IMR-90 (cell line): ENCODE measurements around the gene PLA2G2C. TPM values are rescaled to one million over a fixed set of nuclear protein-coding genes. Genes with fewer than 3 reads are reported as not detected.
A peak's percentile ranks its signal among the peaks of the same experiment; 100 is the strongest.

ENCODE experiments used
- ATAC-seq: fragments of 200-7000 bp; cut with Tn5 transposase; 2 replicates; pipeline ENCODE4 v1.9.1; 2020; ENCODE audit warnings: low read depth, mild to moderate bottlenecking, moderate library complexity
- BruUV-seq: library from RNA; stranded (reverse); fragments of 400-500 nt; replicated peaks from 2 replicates; lab custom pipeline; 2021; lab: Mats Ljungman, UMichigan
- CTCF ChIA-PET: fragments of 300-600 bp; formaldehyde crosslinking; extraction: SDS; loops from one replicate; lab custom pipeline; 2021; ENCODE audit warnings: antibody characterized with exemption; lab: Yijun Ruan, JAX
- POLR2A ChIA-PET: fragments of 300-600 bp; sonication (Branson Sonifier 250); formaldehyde crosslinking; loops from one replicate; lab custom pipeline; 2022; ENCODE audit warnings: antibody characterized with exemption; ENCODE audit not compliant: unreplicated experiment; lab: Charles Lee
- DNase-seq: peaks from one replicate; pipeline ENCODE4 v3.0.0; 2013
- H2AFZ ChIP-seq: replicated peaks from 2 replicates; pipeline ENCODE3; 2013; ENCODE audit warnings: low read length, mild to moderate bottlenecking; ENCODE audit not compliant: poor library complexity
- H2AK5ac ChIP-seq: 2 replicates; pipeline ENCODE4 v1.6.1; 2013; ENCODE audit warnings: low read depth, low read length, inconsistent platforms
- H2AK9ac ChIP-seq: replicated peaks from 2 replicates; pipeline ENCODE3; 2013; ENCODE audit warnings: mild to moderate bottlenecking, low read depth, low read length, moderate library complexity; ENCODE audit not compliant: poor library complexity
- H2BK120ac ChIP-seq: 2 replicates; pipeline ENCODE4 v1.6.1; 2013; ENCODE audit warnings: low read depth, low read length, inconsistent platforms
- H2BK15ac ChIP-seq: 3 replicates; pipeline ENCODE4 v1.6.1; 2013; ENCODE audit warnings: low read depth, low read length, inconsistent platforms
- H2BK20ac ChIP-seq: 2 replicates; pipeline ENCODE4 v1.6.1; 2013; ENCODE audit warnings: low read depth, mild to moderate bottlenecking, inconsistent platforms, low read length, moderate library complexity
- H2BK5ac ChIP-seq: 2 replicates; pipeline ENCODE4 v1.6.1; 2013; ENCODE audit warnings: mild to moderate bottlenecking, low read depth, low read length, inconsistent platforms; ENCODE audit not compliant: poor library complexity, severe bottlenecking
- H3K14ac ChIP-seq: replicated peaks from 2 replicates; pipeline ENCODE4 v1.6.1; 2013; ENCODE audit warnings: low read depth, low read length, inconsistent platforms
- H3K18ac ChIP-seq: 2 replicates; pipeline ENCODE4 v1.6.1; 2013; ENCODE audit warnings: low read depth, low read length, control low read depth
- H3K23ac ChIP-seq: 2 replicates; pipeline ENCODE4 v1.6.1; 2013; ENCODE audit warnings: low read depth, low read length, inconsistent platforms
- H3K27ac ChIP-seq: 2 replicates; pipeline ENCODE4 v1.5.1; 2013; ENCODE audit warnings: mild to moderate bottlenecking, control low read depth, low read length; ENCODE audit not compliant: insufficient read depth
- H3K27me3 ChIP-seq: 2 replicates; pipeline ENCODE4 v1.6.1; 2013; ENCODE audit warnings: low read length; ENCODE audit not compliant: control insufficient read depth, insufficient read depth
- H3K36me3 ChIP-seq: 2 replicates; pipeline ENCODE4 v1.6.1; 2013; ENCODE audit warnings: low read length, mixed read lengths; ENCODE audit not compliant: control insufficient read depth, insufficient read depth
- H3K4ac ChIP-seq: 2 replicates; pipeline ENCODE4 v1.6.1; 2013; ENCODE audit warnings: low read depth, low read length, inconsistent platforms
- H3K4me1 ChIP-seq: 2 replicates; pipeline ENCODE4 v1.6.1; 2013; ENCODE audit warnings: low read length, mixed read lengths; ENCODE audit not compliant: control insufficient read depth, insufficient read depth
- H3K4me2 ChIP-seq: 2 replicates; pipeline ENCODE4 v1.6.1; 2013; ENCODE audit warnings: low read depth, mild to moderate bottlenecking, control low read depth, low read length, moderate library complexity
- H3K4me3 ChIP-seq: 2 replicates; pipeline ENCODE4 v1.5.1; 2013; ENCODE audit warnings: low read depth, mild to moderate bottlenecking, control low read depth, low read length, moderate library complexity; ENCODE audit not compliant: insufficient read depth
- H3K56ac ChIP-seq: 2 replicates; pipeline ENCODE4 v1.6.1; 2013; ENCODE audit warnings: low read length, inconsistent platforms; ENCODE audit not compliant: insufficient read depth; ENCODE audit errors: extremely low read depth
- H3K79me1 ChIP-seq, 2 experiments: 2 replicates each; pipeline ENCODE4 v1.6.1; 2013; ENCODE audit warnings: low read length in 2 of 2, inconsistent platforms in 1 of 2, low read depth in 1 of 2
- H3K9ac ChIP-seq: 2 replicates; pipeline ENCODE4 v1.6.1; 2013; ENCODE audit warnings: low read depth, low read length, control low read depth
- H3K9me1 ChIP-seq: 2 replicates; pipeline ENCODE4 v1.6.1; 2013; ENCODE audit warnings: low read length, inconsistent platforms; ENCODE audit not compliant: insufficient read depth
- H3K9me3 ChIP-seq: 2 replicates; pipeline ENCODE4 v1.6.1; 2013; ENCODE audit warnings: low read length; ENCODE audit not compliant: control insufficient read depth, insufficient read depth
- H4K20me1 ChIP-seq: 2 replicates; pipeline ENCODE4 v1.6.1; 2013; ENCODE audit warnings: low read length, inconsistent platforms; ENCODE audit not compliant: insufficient read depth
- H4K5ac ChIP-seq: 2 replicates; pipeline ENCODE4 v1.6.1; 2013; ENCODE audit warnings: mild to moderate bottlenecking, low read depth, low read length, control low read depth
- H4K8ac ChIP-seq, 2 experiments: 2 replicates each; pipeline ENCODE4 v1.6.1; 2013; ENCODE audit warnings: low read depth in 2 of 2, low read length in 2 of 2, control low read depth in 1 of 2, inconsistent platforms in 1 of 2
- H4K91ac ChIP-seq: 2 replicates; pipeline ENCODE4 v1.6.1; 2013; ENCODE audit warnings: low read depth, low read length, inconsistent platforms; ENCODE audit not compliant: insufficient read depth
- CEBPB ChIP-seq: IDR thresholded peaks from 2 replicates; pipeline ENCODE4 v1.6.1; 2012; ENCODE audit warnings: low read depth, low read length, improper control_type of control experiment
- CTCF ChIP-seq: conservative IDR thresholded peaks from 2 replicates; pipeline ENCODE4 v1.5.1; 2012; ENCODE audit warnings: mild to moderate bottlenecking, low read depth, low read length, improper control_type of control experiment
- MAFK ChIP-seq: IDR thresholded peaks from 2 replicates; pipeline ENCODE4 v1.6.1; 2012; ENCODE audit warnings: low read depth, low read length, improper control_type of control experiment
- NFE2L2 ChIP-seq: fragments of 150-350 bp; IDR thresholded peaks from 2 replicates; pipeline ENCODE4 v1.6.1; 2016; ENCODE audit warnings: low read depth, mild to moderate bottlenecking, low read length
- WGBS, 2 experiments: methylation state at CpG; one replicate each; pipeline versions ENCODE4 v1.1.5 to v1.1.7; 2013; ENCODE audit warnings: missing lambda C conversion rate in 2 of 2; ENCODE audit not compliant: insufficient read length in 1 of 2; ENCODE audit errors: extremely low coverage in 2 of 2; 5-methylcytosine and 5-hydroxymethylcytosine counted together
- dilution Hi-C: fragments of 300-500 bp; cut with HindIII; formaldehyde crosslinking; loops from one replicate; pipeline ENCODE4 v1.14.3; 2018; ENCODE audit warnings: low sequenced_read_pairs; ENCODE audit not compliant: unreplicated experiment
- in situ Hi-C: fragments of 300-500 bp; cut with MboI; formaldehyde crosslinking; loops from 3 replicates; pipeline ENCODE4 v1.14.3; 2019; ENCODE audit warnings: low sequenced_read_pairs, inconsistent platforms, mixed read lengths
- intact Hi-C: fragments of 100-400 bp; cut with micrococcal nuclease; formaldehyde crosslinking; loops from 2 replicates; pipeline ENCODE4 v1.10.0; 2022
- polyA plus RNA-seq, 3 experiments: library from polyadenylated mRNA; depleted of rRNA; stranded (reverse); fragments of >200 nt; gene quantifications; 2 replicates each; pipeline ENCODE4 v1.2.3, GENCODE V29; 2012; ENCODE audit warnings: low replicate concordance in 1 of 3
- total RNA-seq: library from RNA; depleted of rRNA; stranded (reverse); fragments of >200 nt; gene quantifications from 2 replicates; pipeline ENCODE4 v1.2.3, GENCODE V29; 2012

Gene PLA2G2C
- total and polyA plus RNA-seq, 2 of the 4 experiments (the other 2 are of a cell fraction) = not detected

GRCh38 chr1:20138961-20139550, 47.3 kb downstream of the PLA2G2C start, which contains the start of gene PLA2G2F:
PLA2G2F (plus strand) TSS chr1:20139323; CDS start chr1:20139428, 105 bp downstream.
- Histone ChIP-seq H3K9me1 (0 out of 2 replicates have a peak, but pooled peaks cover 3% of the 10 kb centered on the region), H3K23ac (no peak within 1 kb of the TSS), H3K27ac (no peak within 1 kb of the TSS), H3K4ac (no peak within 1 kb of the TSS), H4K5ac (no peak within 1 kb of the TSS), H3K4me3 (no peak within 1 kb of the TSS), H3K4me1 (no peaks in the 10 kb centered on the region), H3K14ac (no peak within 1 kb of the TSS), H4K91ac (no peak within 1 kb of the TSS), H2BK5ac (no peak within 1 kb of the TSS), H3K9me3 (no peaks in the 10 kb centered on the region), H3K79me1 (no peaks in the 10 kb centered on the region), H2BK20ac (no peak within 1 kb of the TSS), H3K18ac (no peak within 1 kb of the TSS), H3K36me3 (no peaks in the 10 kb centered on the region), H3K27me3 (peaks cover 18% of the 10 kb centered on the region), H2AFZ (no peak within 1 kb of the TSS), H2AK9ac (peak within 1 kb of the TSS; percentile 42), H4K8ac (no peak within 1 kb of the TSS), H3K4me2 (no peak within 1 kb of the TSS), H4K20me1 (no peaks in the 10 kb centered on the region; the same call in 1 of the 2 replicates), H3K56ac (no peak within 1 kb of the TSS), H3K9ac (no peak within 1 kb of the TSS), H2AK5ac (no peak within 1 kb of the TSS), H2BK15ac (no peak within 1 kb of the TSS), H2BK120ac (no peak within 1 kb of the TSS)
- TF ChIP-seq MAFK = no peak
- no peak for TF ChIP-seq CEBPB
- TF ChIP-seq NFE2L2 = no peak
- TF ChIP-seq CTCF = no peak
- WGBS, 2 experiments = 80% methylated on average over 1 of the region's 9 CpGs; no CpG with 5 or more reads in 1 of the 2 experiments
- ATAC-seq (no peak), DNase-seq (no peak)
- dilution Hi-C loops = no loop called here
- intact Hi-C loops = no loop called here
- POLR2A ChIA-PET = no interaction called here
- in situ Hi-C loops = no loop called here
- BruUV-seq = no TSS peak
- CTCF ChIA-PET = no interaction called here
